Activated CD4-positive, alpha-beta memory T cell treated with anti-CD3 and anti-CD28 coated beads for 36 hours (primary cell): Measurements from ENCODE around the gene RPS8. TPM values are rescaled to one million over a fixed set of nuclear protein-coding genes. Genes with fewer than 3 reads are reported as not detected.

ENCODE experiments used
- total RNA-seq, 2 experiments: library from RNA; stranded (reverse); gene quantifications; one replicate each; pipeline ENCODE4 v1.2.3, GENCODE V29; 2021

RPS8 gene
- total RNA-seq, 2 experiments from 2014 or later: 2,983 to 3,047 TPM

Other genes with a start within 250 kb of the RPS8 start
- gene TMEM53, start 101.1 kb upstream of the RPS8 start, total RNA-seq: 1 to 10 TPM; 5.1 to 6.5 TPM
- 100 to 1,000 TPM; 134 to 141 TPM for gene ARMH1, start 100.8 kb upstream of the RPS8 start, total RNA-seq
- gene RNU5D-1, start 44.4 kb upstream of the RPS8 start, total RNA-seq: not detected
- 100 to 1,000 TPM; 107 to 113 TPM for gene KIF2C, start 35.7 kb upstream of the RPS8 start, total RNA-seq
- gene BEST4, start 12.6 kb downstream of the RPS8 start, total RNA-seq: 1 to 10 TPM; 1.1 to 1.3 TPM
- gene PLK3, start 24.8 kb downstream of the RPS8 start, total RNA-seq: 10 to 100 TPM; 80.2 to 87.9 TPM
- gene DYNLT4, start 31.8 kb downstream of the RPS8 start, total RNA-seq: under 1 TPM; 0.40 to 0.41 TPM
- gene BTBD19, start 33.0 kb downstream of the RPS8 start, total RNA-seq: 10 to 100 TPM; 35.2 to 38.6 TPM
- gene PTCH2, start 67.7 kb downstream of the RPS8 start, total RNA-seq: under 1 TPM; 0.61 to 0.62 TPM
- 10 to 100 TPM; 41.9 to 44.8 TPM for gene EIF2B3, start 211.1 kb downstream of the RPS8 start, total RNA-seq
- gene HECTD3, start 235.8 kb downstream of the RPS8 start, total RNA-seq: 10 to 100 TPM; 23.7 to 25.0 TPM
- 100 to 1,000 TPM; 105 to 106 TPM for gene UROD, start 236.7 kb downstream of the RPS8 start, total RNA-seq